ENCODE results near the gene CANT1.

The CANT1 gene

GRCh38 chr17:78993981-78994671, 15.4 kb downstream of the CANT1 start:
- DNase-seq, result no peak

DNA sequence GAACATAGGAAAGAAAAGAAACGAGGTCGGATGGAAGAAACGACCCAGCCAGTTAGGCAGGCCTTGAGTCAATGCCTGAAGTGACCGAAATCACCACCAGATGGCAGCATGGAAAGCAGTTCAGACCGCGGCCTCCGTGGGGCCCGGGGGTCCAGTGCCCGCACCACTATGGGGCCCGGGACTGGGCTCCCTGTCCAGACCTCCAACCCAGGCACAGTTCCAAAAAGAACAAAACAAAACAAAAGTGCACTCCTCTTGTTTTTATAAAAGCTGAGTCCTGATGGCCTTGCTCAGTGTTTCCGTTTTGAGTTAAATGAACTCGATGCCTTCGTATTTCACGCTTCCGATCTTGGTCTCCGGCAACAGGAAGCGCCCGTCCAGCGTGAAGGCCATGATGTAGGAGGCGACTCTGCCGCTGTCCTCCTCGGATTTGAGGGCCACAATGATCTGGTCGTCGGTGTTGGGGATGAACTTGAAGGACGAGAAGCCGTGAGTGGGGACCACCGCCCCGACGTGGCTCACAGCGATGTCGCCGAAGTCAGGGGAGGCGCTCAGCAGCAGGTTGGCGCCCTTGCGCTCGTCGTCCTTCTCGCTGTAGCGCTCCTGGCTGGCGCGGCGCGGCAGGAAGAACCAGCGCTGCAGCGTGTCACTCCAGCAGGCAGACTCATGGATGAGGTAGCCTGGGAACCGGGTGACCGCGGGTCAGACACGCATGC, 16.2 kb downstream of the CANT1 start:
- DNase-seq, result peak; percentile 24

DNA sequence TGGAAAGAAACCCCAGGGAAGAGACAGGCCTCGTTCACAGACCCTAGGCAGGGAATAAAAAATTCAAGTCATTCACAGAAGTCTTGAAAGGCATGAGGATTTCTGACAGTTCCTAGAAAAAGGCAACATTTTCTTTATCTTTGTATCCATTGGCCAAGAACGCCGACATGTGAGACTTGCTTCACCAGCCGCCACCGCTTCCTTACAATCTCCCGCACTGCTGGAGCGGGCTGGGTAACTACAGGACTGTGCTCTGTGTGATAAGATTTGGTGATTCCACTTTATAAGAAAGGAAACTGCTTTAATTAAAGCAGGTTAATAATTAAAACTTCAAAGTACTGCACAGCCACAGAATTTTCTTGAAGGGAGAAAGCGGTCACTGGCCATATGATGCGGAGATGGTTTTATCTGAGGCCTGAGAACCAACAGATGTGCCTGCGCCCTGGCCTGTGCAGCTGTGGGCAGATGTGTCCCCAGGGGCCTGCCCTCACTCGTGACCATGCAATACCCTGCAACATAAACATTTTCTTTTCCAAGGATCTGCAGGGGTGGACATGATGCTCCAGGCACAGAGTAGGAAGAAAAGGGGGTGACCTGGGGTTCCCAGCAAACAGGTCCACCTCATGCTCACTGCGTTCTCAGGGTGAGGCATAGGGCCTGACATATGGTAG, 16.9 kb downstream of the CANT1 start:
- DNase-seq, result no peak

DNA sequence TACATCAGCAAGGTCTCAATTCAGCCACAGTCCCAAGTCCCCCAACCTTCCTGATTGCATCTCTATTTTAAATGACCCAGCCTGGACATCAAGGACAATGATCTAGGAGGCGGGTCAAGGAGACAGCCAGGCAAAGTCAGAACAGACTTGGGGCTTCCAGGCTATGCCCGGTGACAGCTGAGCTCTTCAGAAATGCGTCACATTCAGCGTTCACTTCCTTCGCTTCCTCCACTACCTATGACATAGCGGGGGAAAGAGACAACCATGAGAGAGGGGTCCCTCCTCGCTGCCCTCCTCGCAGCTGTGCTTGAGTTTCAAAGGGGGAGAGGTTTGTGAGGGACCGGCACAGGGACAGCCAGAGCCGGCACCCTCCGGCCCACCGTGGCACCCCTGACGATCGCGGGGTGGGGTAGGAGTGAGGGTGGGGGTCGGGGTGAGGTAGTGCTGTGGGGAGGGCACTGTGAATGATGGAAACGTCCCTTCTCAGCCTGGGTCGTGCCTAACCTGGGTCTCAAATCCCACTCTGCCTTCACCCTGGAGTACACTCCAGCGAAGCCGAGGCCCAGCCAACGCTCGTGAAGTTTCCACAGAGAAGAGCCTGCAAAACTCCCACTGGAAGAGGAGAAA, 17.5 kb downstream of the CANT1 start:
- DNase-seq, result no peak

- DNase-seq, result no peak
Observed at GRCh38 chr17:78991017-78991738, 18.4 kb downstream of the CANT1 start.

GRCh38 chr17:78990349-78991016, 19.1 kb downstream of the CANT1 start:
- no peak for DNase-seq

DNA sequence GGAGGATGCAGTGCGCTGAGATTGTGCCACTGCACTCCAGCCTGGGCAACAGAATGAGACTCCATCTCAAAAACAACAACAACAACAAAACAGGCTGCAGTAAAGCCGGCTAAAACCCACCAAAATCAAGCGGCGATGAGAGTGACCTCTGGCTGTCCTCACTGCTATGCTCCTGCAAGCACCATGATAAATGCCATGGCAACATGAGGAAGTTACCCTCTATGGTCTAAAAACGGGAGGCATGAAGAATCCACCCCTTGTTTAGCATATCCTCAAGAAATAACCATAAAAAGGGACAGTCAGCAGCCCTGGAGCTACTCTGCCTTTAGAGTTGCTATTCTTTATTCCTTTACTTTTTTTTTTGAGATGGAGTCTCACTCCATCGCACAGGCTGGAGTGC, 21.4 kb downstream of the CANT1 start:
- DNase-seq, result no peak

DNA sequence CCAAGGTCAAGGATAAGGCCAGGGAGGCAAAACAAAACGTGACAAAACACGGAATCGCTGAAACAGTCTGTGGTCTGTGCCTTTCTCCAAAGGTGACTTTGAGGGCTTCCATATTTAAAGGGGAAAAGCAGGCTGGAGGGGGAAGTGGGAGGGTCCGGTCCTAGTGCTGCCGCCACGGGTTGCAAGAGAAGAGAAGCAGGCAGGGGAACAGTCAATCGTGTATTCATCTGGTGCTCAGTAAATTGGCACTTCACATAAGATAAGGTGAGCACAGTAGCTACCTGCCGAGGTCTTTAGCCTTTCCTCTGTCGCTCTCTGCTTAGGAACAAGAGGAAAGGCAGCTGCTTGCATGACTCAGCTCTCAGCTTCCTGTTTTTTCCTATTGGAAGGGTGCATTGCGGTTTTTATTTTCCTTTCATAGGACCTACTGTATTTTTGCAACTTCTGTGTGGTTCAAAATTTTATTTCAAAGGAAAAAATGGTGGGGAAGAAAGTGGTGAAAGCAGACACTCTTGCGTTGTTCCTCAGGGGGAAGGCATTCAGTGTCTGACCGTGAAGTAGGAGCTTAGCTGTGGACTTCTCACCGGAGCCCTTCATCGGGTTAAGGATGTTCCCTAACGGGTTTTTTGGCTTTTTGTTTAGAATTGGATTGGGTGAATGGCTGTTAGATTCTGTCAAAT, 22.8 kb downstream of the CANT1 start:
- DNase-seq, result peak; percentile 52

DNA sequence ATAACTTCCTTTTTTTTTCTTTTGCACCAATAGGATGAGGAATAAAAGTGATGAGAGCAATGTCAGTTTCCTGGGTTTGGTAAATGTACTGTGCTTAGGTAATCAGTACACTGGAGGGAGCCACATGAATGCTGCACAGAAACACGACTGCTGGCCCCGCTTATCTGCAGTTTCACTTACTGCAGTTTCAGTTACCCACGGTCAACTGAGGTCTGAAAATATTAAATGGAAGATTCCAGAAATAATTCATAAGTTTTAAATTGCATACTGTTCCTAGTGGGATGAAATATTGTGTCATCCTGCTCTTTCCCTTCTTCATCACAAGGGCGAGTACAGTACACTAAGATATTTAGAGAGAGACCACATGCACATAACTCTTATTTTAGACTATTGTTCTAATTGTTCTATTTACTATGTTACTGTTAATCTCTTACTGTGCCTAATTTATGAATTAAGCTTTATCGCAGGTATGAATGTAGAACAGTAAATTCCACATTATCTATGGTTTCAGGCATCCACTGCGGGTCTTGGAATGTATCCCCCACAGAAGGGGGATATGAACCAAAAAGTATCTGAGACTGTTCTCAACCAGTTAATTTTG, 23.4 kb downstream of the CANT1 start:
- DNase-seq, result peak; percentile 18

DNA sequence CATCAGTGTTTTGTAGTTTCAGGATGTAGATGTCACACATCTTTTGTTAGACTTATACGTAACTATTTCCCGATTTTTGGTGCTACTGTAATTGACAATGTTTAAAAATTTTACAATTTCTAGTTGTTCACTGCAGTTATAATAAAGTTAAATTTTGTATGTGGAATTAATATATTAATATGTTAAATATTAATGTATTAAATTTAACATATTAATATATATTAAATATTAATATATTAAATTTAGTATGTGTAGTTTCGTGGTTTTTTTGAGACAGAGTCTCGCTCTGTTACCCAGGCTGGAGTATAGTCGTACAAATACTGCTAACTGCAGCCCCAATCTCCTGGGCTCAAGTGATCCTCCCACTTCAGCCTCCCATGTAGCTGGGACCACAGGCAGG, 24.2 kb downstream of the CANT1 start:
- no peak for DNase-seq

DNA sequence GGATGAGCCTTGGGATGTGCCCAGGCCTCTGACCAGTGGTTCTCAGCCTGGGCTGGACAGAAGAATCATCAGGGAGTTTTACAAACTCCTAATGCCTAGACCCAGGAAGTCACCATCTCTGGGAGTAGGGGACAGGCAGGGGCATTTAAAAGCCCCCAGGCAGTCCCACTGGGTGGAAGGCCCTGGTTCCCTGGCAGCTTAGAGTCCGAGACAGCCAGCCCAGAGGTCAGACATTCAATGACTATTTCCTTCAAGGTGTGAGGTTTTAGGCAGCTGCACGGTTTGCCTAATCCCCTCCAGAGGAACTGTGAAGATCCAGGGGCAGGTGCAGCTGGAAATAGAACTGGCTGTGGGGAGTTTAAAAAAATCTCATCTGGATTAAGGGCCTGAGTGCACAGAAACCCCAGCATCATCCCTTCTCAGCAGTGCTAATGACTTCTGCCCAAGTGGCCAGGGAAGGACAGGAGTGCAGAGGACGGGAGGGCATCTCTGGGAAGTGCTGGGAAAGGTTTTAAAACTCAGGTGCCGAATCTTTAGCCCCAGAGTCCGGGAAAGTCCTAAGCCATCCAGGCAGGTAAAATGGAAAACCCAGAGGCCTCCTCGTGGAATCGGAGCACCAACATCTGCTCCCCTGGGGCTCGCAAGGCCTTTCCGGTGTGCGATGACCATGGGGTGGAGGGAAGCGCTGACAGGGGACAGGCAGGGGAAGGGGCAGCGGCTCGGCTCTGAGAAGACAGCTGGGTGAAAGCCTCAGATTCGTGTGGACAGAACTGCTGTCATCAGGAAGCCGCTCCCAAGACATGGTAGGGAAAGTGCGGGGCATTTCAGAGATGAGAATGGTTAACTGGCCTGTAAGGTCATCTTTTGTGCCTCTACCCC, 28.3 kb downstream of the CANT1 start:
- DNase-seq, result no peak

GRCh38 chr17:78980624-78980972, 29.0 kb downstream of the CANT1 start:
- no peak for DNase-seq

GRCh38 chr17:78979780-78980623, 29.6 kb downstream of the CANT1 start, which contains the start of gene LGALS3BP:
LGALS3BP (minus strand) TSS chr17:78979923; CDS start chr17:78977191, 2,732 bp downstream.
- peak; percentile 74 for DNase-seq

- DNase-seq, result no peak
Observed at GRCh38 chr17:78977997-78978973, 31.3 kb downstream of the CANT1 start.

DNA sequence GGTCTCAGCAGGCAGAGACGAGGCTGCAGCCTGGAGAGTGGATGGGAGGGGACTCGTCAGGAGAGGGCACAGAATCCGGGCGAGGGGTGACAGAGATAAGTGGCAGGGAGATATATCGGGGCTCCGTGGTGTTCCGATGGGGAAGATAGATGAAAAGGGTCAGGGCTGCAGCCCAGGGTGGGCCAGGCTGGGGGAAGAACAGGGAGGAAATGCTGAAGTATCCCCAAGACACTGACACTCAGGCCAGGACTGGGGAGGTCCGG, 32.0 kb downstream of the CANT1 start:
- DNase-seq, result no peak

DNA sequence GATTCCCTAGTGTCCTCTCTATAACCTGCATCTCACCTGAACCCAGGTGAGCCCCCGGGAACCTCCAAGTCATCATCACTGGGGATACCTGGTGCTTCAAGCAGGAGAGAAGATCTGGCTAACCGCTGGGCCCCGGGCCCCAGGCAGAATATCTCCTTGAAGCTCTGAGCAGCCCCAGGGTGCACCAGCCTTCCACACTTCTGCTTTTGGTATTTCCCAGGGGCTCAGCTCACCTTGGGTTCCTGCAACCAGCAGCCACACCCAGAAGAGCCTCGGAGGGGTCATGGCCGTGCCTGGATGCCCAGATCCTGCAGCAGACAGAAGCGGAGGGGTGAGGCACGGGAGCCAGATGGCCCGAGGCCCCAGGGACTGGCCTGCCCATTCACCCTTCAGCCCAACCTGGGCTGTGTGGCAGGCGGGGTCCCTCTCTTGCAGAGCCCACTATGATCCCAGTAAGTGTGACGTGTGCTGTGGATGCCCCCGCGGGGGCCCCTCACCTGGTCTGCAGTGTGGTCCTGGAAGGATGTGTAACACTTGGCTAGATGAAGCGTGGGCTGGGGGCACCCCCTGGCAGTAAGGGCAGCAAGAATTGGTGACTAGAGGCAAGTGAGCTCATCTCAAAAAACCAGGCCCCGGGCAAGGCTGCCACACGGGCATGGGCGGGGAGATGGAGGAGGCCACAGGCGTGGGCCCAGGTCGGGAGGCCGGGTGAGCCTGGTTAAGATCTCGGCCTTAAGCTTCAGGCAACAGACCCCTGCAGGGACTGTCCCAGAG, 32.5 kb downstream of the CANT1 start:
- no peak for DNase-seq

Data from fibroblast of skin of abdomen (primary cell).